Measurements from ENCODE around the gene GGACT.

GGACT gene

DNA sequence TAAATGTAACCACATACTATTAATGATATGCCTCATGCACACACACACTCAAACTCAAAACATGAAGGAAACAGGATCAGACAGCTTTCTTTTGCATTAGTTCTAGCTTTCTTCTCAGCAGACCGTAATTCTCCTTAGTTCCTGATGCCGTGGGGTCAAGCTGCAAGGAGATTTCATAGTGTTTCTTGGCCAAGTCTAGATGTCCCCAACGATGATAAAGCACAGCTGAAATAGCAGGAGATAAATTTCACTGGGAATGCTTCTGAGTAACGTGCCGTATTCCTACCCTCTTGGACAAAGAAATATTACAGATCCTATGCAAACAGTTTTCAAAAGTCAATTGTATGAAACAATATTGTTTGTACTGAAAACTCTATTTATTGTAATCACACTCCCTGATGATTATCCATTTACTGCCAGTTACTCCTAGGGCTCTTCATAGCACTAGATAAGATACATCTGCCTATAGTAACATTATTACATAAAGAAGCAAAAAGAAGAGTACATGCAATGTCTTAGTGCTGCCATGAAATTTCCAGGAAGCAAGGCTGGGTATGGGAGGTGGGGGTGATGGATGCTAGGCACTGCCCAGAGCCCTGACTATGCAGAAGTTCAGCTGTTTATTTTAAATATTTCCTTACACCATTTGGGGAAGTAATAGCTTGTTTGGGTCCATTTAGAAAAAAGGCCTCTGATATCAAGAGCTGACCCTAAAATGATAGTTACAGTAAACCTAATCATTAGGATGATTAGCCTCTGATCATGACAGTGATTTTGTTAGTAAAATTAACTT is 16.5 kb upstream of the GGACT start:
- TF ChIP-seq, protein P1, sequence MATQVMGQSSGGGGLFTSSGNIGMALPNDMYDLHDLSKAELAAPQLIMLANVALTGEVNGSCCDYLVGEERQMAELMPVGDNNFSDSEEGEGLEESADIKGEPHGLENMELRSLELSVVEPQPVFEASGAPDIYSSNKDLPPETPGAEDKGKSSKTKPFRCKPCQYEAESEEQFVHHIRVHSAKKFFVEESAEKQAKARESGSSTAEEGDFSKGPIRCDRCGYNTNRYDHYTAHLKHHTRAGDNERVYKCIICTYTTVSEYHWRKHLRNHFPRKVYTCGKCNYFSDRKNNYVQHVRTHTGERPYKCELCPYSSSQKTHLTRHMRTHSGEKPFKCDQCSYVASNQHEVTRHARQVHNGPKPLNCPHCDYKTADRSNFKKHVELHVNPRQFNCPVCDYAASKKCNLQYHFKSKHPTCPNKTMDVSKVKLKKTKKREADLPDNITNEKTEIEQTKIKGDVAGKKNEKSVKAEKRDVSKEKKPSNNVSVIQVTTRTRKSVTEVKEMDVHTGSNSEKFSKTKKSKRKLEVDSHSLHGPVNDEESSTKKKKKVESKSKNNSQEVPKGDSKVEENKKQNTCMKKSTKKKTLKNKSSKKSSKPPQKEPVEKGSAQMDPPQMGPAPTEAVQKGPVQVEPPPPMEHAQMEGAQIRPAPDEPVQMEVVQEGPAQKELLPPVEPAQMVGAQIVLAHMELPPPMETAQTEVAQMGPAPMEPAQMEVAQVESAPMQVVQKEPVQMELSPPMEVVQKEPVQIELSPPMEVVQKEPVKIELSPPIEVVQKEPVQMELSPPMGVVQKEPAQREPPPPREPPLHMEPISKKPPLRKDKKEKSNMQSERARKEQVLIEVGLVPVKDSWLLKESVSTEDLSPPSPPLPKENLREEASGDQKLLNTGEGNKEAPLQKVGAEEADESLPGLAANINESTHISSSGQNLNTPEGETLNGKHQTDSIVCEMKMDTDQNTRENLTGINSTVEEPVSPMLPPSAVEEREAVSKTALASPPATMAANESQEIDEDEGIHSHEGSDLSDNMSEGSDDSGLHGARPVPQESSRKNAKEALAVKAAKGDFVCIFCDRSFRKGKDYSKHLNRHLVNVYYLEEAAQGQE (IDR thresholded peaks at IDR 0.05; ENCODE audit: insufficient read depth in 1 of 2, low read depth in 2 of 2, low read length in 2 of 2) = no peak
- no peak for TF ChIP-seq FOXP2 (optimal IDR thresholded peaks at IDR 0.05; ENCODE audit: borderline replicate concordance, extremely low read depth, extremely low read length, insufficient read depth)

DNA sequence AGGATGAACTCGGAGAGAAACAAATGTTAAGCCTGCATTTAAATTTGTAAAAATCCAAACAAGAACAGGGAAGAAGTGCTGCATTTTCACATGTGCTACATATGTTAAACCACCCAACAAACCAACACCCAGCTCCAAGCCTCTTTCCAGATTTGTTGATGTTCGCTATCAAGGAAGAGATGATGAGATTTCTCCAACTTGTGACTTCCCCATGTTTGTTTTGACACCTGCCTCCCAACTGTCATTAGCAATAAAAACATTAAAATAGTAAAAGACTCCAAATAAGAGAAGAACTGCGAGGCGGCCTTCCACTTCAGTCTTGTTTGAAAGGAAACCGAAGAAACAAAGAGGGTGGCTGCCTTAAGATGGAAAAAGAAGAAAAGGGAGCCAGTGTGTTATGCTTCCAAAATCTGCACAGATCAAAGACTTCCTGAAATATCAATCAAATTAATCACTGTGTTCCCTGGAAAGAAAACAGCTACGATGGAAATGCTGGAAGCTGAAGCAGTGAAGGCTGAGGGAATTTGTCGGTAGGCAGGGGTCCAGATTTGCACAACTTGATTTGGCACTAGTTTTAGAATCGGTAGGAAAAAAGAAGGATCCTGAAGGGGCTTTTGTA is 14.0 kb upstream of the GGACT start:
- no peak for TF ChIP-seq TAF1 (IDR thresholded peaks at IDR 0.05; ENCODE audit: borderline replicate concordance, insufficient read depth, low read length)
- no peak for TF ChIP-seq FOXP2 (optimal IDR thresholded peaks at IDR 0.05; ENCODE audit: borderline replicate concordance, extremely low read depth, extremely low read length, insufficient read depth)
- no peak for TF ChIP-seq SIN3A (IDR thresholded peaks at IDR 0.05; ENCODE audit: borderline replicate concordance, insufficient read depth, low read length)
- TF ChIP-seq, protein P1 (IDR thresholded peaks at IDR 0.05; ENCODE audit: insufficient read depth in 1 of 2, low read depth in 2 of 2, low read length in 2 of 2) = no peak
- no peak for TF ChIP-seq POLR2AphosphoS5 (IDR thresholded peaks at IDR 0.05; ENCODE audit: low read depth, low read length)

DNA sequence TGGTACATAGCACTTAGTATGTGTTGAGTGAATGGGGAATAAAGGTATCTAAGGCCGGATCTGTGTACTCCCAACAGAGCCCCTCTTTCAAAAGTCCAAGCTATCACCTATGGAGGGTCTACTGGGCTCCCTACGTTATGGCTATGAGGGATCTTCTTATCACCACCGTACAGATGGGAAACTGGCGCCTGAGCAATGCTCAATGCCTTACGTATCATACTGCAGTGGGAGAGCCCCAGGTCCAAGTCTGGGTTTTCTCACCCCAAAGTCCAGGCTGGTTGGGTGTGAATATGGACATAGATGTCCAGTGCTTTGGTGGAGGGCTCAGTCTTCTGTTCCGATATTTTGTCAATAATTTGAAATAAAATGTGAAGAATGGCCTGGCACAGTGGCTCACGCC is 13.1 kb upstream of the GGACT start:
- TF ChIP-seq SIN3A (IDR thresholded peaks at IDR 0.05; ENCODE audit: borderline replicate concordance, insufficient read depth, low read length) (no peak), FOXP2 (optimal IDR thresholded peaks at IDR 0.05; ENCODE audit: borderline replicate concordance, extremely low read depth, extremely low read length, insufficient read depth) (no peak), POLR2AphosphoS5 (IDR thresholded peaks at IDR 0.05; ENCODE audit: low read depth, low read length) (no peak), TAF1 (IDR thresholded peaks at IDR 0.05; ENCODE audit: borderline replicate concordance, insufficient read depth, low read length) (no peak)
- TF ChIP-seq, protein P1 (IDR thresholded peaks at IDR 0.05; ENCODE audit: insufficient read depth in 1 of 2, low read depth in 2 of 2, low read length in 2 of 2) = no peak

DNA sequence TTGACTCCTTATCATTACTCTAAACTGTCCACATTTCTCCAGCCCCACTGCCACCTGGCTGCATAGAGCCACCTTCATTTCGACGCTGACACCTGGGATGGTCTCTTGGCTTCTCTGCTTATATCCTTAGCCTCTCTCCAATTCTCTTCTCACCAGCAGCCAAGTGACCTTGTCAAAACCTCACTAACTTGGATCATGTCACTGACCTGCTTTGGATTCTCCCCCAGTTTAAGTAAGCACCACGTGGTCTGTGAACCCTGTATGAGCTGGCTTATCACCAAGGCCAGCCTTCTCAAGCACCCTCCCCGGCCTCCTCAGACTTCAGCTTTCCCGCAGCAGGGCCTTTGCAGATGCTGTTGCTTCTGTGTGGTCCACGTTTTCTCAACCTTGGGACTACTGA is 12.3 kb upstream of the GGACT start:
- TF ChIP-seq, protein P1 (IDR thresholded peaks at IDR 0.05; ENCODE audit: insufficient read depth in 1 of 2, low read depth in 2 of 2, low read length in 2 of 2) = no peak

DNA sequence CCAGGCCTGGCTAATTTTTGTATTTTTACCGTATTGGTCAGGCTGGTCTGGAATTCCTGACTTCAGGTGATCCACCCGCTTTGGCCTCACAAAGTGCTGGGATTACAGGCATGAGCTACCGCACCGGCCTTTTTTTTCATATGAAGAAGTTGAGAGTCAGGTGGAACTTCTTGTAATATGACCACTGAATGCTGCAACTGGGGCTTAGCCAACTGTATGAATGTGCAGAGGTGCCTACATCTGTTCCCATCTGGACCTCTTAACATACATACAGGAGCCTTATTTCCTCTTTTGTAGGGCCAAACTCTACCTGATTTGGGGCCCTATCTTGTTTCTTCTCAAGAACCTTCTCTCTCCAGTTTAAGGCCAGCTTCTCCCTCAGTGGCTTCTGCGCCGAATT is 11.9 kb upstream of the GGACT start:
- TF ChIP-seq FOXP2 (optimal IDR thresholded peaks at IDR 0.05; ENCODE audit: borderline replicate concordance, extremely low read depth, extremely low read length, insufficient read depth) (no peak), POLR2AphosphoS5 (IDR thresholded peaks at IDR 0.05; ENCODE audit: low read depth, low read length) (no peak), SIN3A (IDR thresholded peaks at IDR 0.05; ENCODE audit: borderline replicate concordance, insufficient read depth, low read length) (no peak), TAF1 (IDR thresholded peaks at IDR 0.05; ENCODE audit: borderline replicate concordance, insufficient read depth, low read length) (no peak)
- TF ChIP-seq, protein P1 (IDR thresholded peaks at IDR 0.05; ENCODE audit: insufficient read depth in 1 of 2, low read depth in 2 of 2, low read length in 2 of 2) = no peak
